ENCODE measurements around the gene GDF11. TPM values are rescaled to one million over a fixed set of nuclear protein-coding genes. Genes with fewer than 3 reads are reported as not detected.

GDF11 gene
- total RNA-seq, 1 donor from 2014 or later: 0.26 TPM

GRCh38 chr12:55744340-55745030, 1.6 kb downstream of the GDF11 start:
- FAIRE-seq: no peak
- Histone ChIP-seq H3K4me3 (ENCODE audit: low read depth, low read length) (no peak overlapping the region), H3K27me3 (ENCODE audit: control insufficient read depth, insufficient read depth, low read length) (no peaks in the 10 kb centered on the region), H3K36me3 (ENCODE audit: control insufficient read depth, insufficient read depth, low read length) (no peaks in the 10 kb centered on the region)
- no peak for DNase-seq (ENCODE audit: low read depth)
- no peak for TF ChIP-seq CTCF (IDR thresholded peaks at IDR 0.05; ENCODE audit: insufficient read depth, low read length, severe bottlenecking)

- Histone ChIP-seq H3K4me3 (ENCODE audit: low read depth, low read length) (no peak overlapping the region), H3K36me3 (ENCODE audit: control insufficient read depth, insufficient read depth, low read length) (no peaks in the 10 kb centered on the region), H3K27me3 (ENCODE audit: control insufficient read depth, insufficient read depth, low read length) (no peaks in the 10 kb centered on the region)
- DNase-seq (ENCODE audit: low read depth): no peak
- FAIRE-seq: no peak
- TF ChIP-seq CTCF (IDR thresholded peaks at IDR 0.05; ENCODE audit: insufficient read depth, low read length, severe bottlenecking): no peak
These were observed 2.6 kb downstream of the GDF11 start for GRCh38 chr12:55745361-55746173.

- FAIRE-seq: no peak
- TF ChIP-seq CTCF (IDR thresholded peaks at IDR 0.05; ENCODE audit: insufficient read depth, low read length, severe bottlenecking): no peak
- Histone ChIP-seq H3K36me3 (ENCODE audit: control insufficient read depth, insufficient read depth, low read length) (no peaks in the 10 kb centered on the region), H3K4me3 (ENCODE audit: low read depth, low read length) (no peak overlapping the region), H3K27me3 (ENCODE audit: control insufficient read depth, insufficient read depth, low read length) (no peaks in the 10 kb centered on the region)
- DNase-seq (ENCODE audit: low read depth): no peak
These were observed 3.4 kb downstream of the GDF11 start for GRCh38 chr12:55746174-55746912.

- Histone ChIP-seq H3K36me3 (ENCODE audit: control insufficient read depth, insufficient read depth, low read length) (peaks cover 2% of the 10 kb centered on the region), H3K27me3 (ENCODE audit: control insufficient read depth, insufficient read depth, low read length) (no peaks in the 10 kb centered on the region), H3K4me3 (ENCODE audit: low read depth, low read length) (no peak overlapping the region)
- DNase-seq (ENCODE audit: low read depth) (no peak), FAIRE-seq (no peak)
- no peak for TF ChIP-seq CTCF (IDR thresholded peaks at IDR 0.05; ENCODE audit: insufficient read depth, low read length, severe bottlenecking)
These were observed 4.0 kb downstream of the GDF11 start for GRCh38 chr12:55746913-55747231.

- no peak for TF ChIP-seq CTCF (IDR thresholded peaks at IDR 0.05; ENCODE audit: insufficient read depth, low read length, severe bottlenecking)
- Histone ChIP-seq H3K4me3 (ENCODE audit: low read depth, low read length) (no peak overlapping the region), H3K36me3 (ENCODE audit: control insufficient read depth, insufficient read depth, low read length) (peaks cover 6% of the 10 kb centered on the region), H3K27me3 (ENCODE audit: control insufficient read depth, insufficient read depth, low read length) (no peaks in the 10 kb centered on the region)
- DNase-seq (ENCODE audit: low read depth) (no peak), FAIRE-seq (no peak)
These were observed 5.5 kb downstream of the GDF11 start for GRCh38 chr12:55748230-55748993.

Measured in bronchial epithelial cell (primary cell).